Neutrophil (primary cell): ENCODE results near the gene EPS8L1.
"Not testable (repeated sequence)": the region's sequence is repeated elsewhere in the genome, so short reads cannot be mapped to it uniquely, and the experiment has no call there.

Source experiments
- H3K27ac ChIP-seq: fragments of 200-600 bp; sonication (generic); 2 replicates; pipeline ENCODE4 v1.5.1; 2016; ENCODE audit warnings: mild to moderate bottlenecking, moderate library complexity
- H3K27me3 ChIP-seq: fragments of 200-600 bp; sonication (generic); 2 replicates; pipeline ENCODE4 v1.6.0; 2016; ENCODE audit warnings: mild to moderate bottlenecking
- H3K36me3 ChIP-seq: fragments of 200-600 bp; sonication (generic); 2 replicates; pipeline ENCODE4 v1.5.1; 2017
- H3K4me1 ChIP-seq, 2 experiments: fragments of 200-600 bp in 1 of 2; sonication (generic) in 1 of 2; 1 replicate in 1 of 2; 2 replicates in 1 of 2; pipeline versions ENCODE4 v1.5.1 to v1.6.1; 2013 to 2016; ENCODE audit warnings: low read depth in 1 of 2, low read length in 1 of 2, mild to moderate bottlenecking in 1 of 2, moderate library complexity in 1 of 2; ENCODE audit not compliant: control insufficient read depth in 1 of 2, insufficient read depth in 1 of 2
- H3K4me3 ChIP-seq, 2 experiments: fragments of 200-600 bp in 1 of 2; sonication (generic) in 1 of 2; 1 replicate in 1 of 2; 2 replicates in 1 of 2; pipeline ENCODE4 v1.5.1; 2013 to 2016; ENCODE audit warnings: low read depth in 1 of 2, low read length in 1 of 2, mild to moderate bottlenecking in 1 of 2, moderate library complexity in 1 of 2
- H3K9me3 ChIP-seq: fragments of 200-600 bp; sonication (generic); 2 replicates; pipeline ENCODE4 v1.5.1; 2016
- CTCF ChIP-seq: fragments of 200-600 bp; sonication (generic); IDR thresholded peaks from 2 replicates; pipeline ENCODE4 v1.5.1; 2016; ENCODE audit warnings: antibody characterized with exemption

The EPS8L1 gene

GRCh38 chr19:55056827-55057226 lies 18.8 kb upstream of the EPS8L1 start:
- no peak for TF ChIP-seq CTCF
- Histone ChIP-seq H3K27ac (no peak overlapping the region), H3K36me3 (no peaks in the 10 kb centered on the region), H3K27me3 (peaks cover 5% of the 10 kb centered on the region), H3K4me3 (no peak overlapping the region), H3K4me1 (no peaks in the 10 kb centered on the region), H3K9me3 (no peaks in the 10 kb centered on the region)

DNA sequence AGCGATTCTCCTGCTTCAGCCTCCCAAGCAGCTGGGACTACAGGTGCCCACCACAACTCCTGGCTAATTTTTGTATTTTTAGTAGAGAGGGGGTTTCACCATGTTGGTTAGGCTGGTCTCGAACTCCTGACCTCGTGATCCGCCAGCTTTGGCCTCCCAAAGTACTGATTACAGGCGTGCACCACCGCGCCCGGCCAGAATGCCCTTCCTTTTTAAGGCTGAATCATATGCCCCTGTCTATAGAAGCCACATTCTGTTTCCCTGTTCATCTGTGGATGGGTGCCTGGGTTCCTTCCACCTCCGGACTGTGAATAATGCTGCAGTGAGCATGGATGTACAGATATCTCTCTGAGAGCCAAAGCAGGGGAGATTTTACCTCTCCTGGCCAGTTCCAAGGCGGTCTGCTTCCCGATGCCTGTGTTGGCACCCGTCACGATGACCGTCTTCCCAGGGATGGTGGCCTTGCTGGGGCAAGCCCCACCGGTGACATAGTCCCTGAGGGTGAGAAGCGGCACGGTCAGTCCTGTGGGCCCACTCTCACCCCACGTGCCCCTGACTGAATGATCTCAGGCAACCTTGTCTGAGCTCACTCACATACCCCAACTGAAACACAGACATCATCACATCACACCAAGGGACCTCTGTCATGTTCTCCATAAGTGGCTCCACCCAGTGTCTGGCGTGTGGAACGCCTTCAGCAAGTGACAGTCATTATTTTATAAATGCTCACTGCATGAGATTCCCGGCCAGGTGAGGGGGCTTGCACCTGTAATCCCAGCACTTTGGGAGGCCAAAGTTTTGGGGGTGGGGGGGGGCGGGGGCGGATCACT lies 16.7 kb upstream of the EPS8L1 start:
- Histone ChIP-seq H3K4me3 (no peak overlapping the region), H3K27ac (no peak overlapping the region), H3K4me1 (peaks cover 8 to 11% of the 10 kb centered on the region in 2 experiments), H3K27me3 (peaks cover 27% of the 10 kb centered on the region), H3K9me3 (no peaks in the 10 kb centered on the region), H3K36me3 (no peaks in the 10 kb centered on the region)
- no peak for TF ChIP-seq CTCF

DNA sequence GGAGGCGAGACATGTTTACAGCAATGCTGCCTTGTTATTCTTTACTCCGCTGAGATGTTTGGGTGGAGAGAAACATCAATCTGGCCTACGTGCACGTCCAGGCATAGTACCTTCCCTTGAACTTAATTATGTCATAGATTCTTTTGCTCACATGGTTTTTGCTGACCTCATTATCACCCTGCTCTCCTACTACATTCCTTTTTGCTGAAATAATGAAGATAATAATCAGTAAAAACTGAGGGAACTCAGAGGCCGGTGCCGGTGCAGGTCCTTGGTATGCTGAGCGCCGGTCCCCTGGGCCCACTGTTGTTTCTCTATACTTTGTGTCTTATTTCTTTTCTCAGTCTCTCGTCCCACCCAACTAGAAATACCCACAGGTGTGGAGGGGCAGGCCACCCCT lies 15.4 kb upstream of the EPS8L1 start:
- not testable (repeated sequence) for H3K27ac ChIP-seq, H3K4me3 ChIP-seq, H3K36me3 ChIP-seq, H3K9me3 ChIP-seq
- peaks cover 40% of the 10 kb centered on the region for H3K27me3 ChIP-seq
- H3K4me1 ChIP-seq, result peaks cover 8 to 11% of the 10 kb centered on the region in 2 experiments

GRCh38 chr19:55062735-55063491 lies 12.8 kb upstream of the EPS8L1 start, which contains the start of gene RDH13:
Gene RDH13, minus strand, starts transcription at chr19:55063148. Its CDS starts 116 bp downstream, at chr19:55063032.
- no peaks in the 10 kb centered on the region for H3K36me3 ChIP-seq
- no peak for TF ChIP-seq CTCF
- no peaks in the 10 kb centered on the region for H3K9me3 ChIP-seq
- H3K27ac ChIP-seq, result no peak within 1 kb of the TSS
- H3K27me3 ChIP-seq, result peaks cover 66% of the 10 kb centered on the region
- H3K4me3 ChIP-seq, result peak within 1 kb of the TSS; percentile 26 to 29
- H3K4me1 ChIP-seq, result peaks cover 8 to 11% of the 10 kb centered on the region in 2 experiments

DNA sequence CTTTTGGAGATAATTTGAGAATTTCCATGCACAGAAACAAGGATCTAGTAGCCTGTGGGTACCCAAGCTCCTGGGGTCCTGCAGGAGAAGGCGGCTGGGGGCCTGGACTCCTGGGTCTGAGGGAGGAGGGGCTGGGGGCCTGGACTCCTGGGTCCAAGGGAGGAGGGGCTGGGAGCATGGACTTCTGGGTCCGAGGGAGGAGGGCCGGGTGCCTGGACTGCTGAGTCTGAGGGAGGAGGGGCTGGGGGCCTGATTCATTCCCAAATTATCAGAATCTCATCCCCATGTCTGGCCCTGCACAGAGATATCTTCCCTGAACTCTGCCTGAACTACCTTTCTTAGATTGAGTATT lies 12.2 kb upstream of the EPS8L1 start:
- Histone ChIP-seq H3K36me3 (no peaks in the 10 kb centered on the region), H3K9me3 (no peaks in the 10 kb centered on the region), H3K27ac (no peak overlapping the region), H3K27me3 (peaks cover 72% of the 10 kb centered on the region), H3K4me1 (peaks cover 8 to 11% of the 10 kb centered on the region in 2 experiments), H3K4me3 (no peak overlapping the region)
- TF ChIP-seq CTCF, result no peak

DNA sequence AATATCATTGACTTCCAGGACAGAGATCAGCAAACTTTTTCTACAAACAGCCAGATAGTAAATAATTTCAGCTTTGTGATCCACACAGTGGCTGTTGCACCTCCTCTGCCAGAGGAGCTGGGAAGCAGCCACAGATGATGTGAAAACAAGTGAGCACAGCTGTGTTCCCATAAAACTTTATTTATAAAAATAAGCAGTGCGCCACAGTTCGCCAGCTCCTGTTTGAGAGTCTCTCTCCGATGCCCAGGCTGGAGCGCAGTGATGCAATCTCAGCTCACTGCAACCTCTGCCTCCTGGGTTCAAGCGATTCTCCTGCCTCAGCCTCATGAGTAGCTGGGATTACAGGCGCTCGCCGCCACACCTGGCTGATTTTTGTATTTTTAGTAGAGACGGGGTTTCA lies 10.2 kb upstream of the EPS8L1 start:
- not testable (repeated sequence) for H3K9me3 ChIP-seq, H3K4me3 ChIP-seq, H3K36me3 ChIP-seq, H3K27ac ChIP-seq
- Histone ChIP-seq H3K27me3 (peaks cover 92% of the 10 kb centered on the region), H3K4me1 (peaks cover 8 to 11% of the 10 kb centered on the region in 2 experiments)
